GM12878 (cell line): ENCODE measurements around the gene HSBP1L1. TPM values are rescaled to one million over a fixed set of nuclear protein-coding genes. Genes with fewer than 3 reads are reported as not detected.

Experiments used
- ATAC-seq: fragments of 200-7000 bp; cut with Tn5 transposase; 3 replicates; pipeline ENCODE4 v1.9.1; 2020; ENCODE audit warnings: mild to moderate bottlenecking, moderate library complexity
- BruUV-seq: library from RNA; stranded (reverse); fragments of 400-500 nt; replicated peaks from 2 replicates; lab custom pipeline; 2021; lab: Mats Ljungman, UMichigan
- CTCF ChIA-PET: fragments of 300-600 bp; sonication (Branson Sonifier 250); formaldehyde crosslinking; extraction: SDS; loops from one replicate; lab custom pipeline; 2021; ENCODE audit warnings: inconsistent platforms; lab: Yijun Ruan, JAX
- POLR2A ChIA-PET: fragments of 350-600 bp; formaldehyde crosslinking; extraction: SDS; loops from one replicate; lab custom pipeline; 2021; ENCODE audit warnings: inconsistent platforms; lab: Charles Lee
- RAD21 ChIA-PET: fragments of 300-600 bp; sonication (Branson Sonifier 250); formaldehyde crosslinking; loops from one replicate; lab custom pipeline; 2023; ENCODE audit warnings: antibody characterized with exemption; ENCODE audit not compliant: unreplicated experiment; lab: Charles Lee
- SMC1A ChIA-PET: fragments of 300-600 bp; sonication (Branson Sonifier 250); formaldehyde crosslinking; loops from one replicate; lab custom pipeline; 2023; ENCODE audit not compliant: unreplicated experiment, uncharacterized antibody; lab: Charles Lee
- DNase-seq: peaks from one replicate; pipeline ENCODE4 v3.0.0-alpha.2; 2011; ENCODE audit warnings: low read depth, low spot score
- FAIRE-seq: peaks from 3 replicates; lab custom pipeline; 2011; peaks lifted over from hg19 to GRCh38; lab: Jason Lieb, UNC
- H2AFZ ChIP-seq: 2 replicates; pipeline ENCODE4 v1.6.0; 2011; ENCODE audit warnings: low read depth, low read length, control low read depth; ENCODE audit not compliant: control insufficient read depth
- H3K27ac ChIP-seq: 2 replicates; pipeline ENCODE4 v1.5.1; 2011; ENCODE audit warnings: control low read depth; ENCODE audit not compliant: control insufficient read depth, insufficient read depth
- H3K27me3 ChIP-seq, 2 experiments: replicated peaks in 1 of 2; 2 replicates each; pipeline versions ENCODE4 v1.6.0 to v1.6.1; 2011; ENCODE audit warnings: low read length in 1 of 2; ENCODE audit not compliant: control insufficient read depth in 2 of 2, insufficient read depth in 2 of 2
- H3K36me3 ChIP-seq, 2 experiments: 2 replicates each; pipeline ENCODE4 v1.5.1; 2011; ENCODE audit warnings: low read length in 1 of 2; ENCODE audit not compliant: control insufficient read depth in 2 of 2, insufficient read depth in 2 of 2
- H3K4me1 ChIP-seq: 2 replicates; pipeline ENCODE4 v1.6.1; 2011; ENCODE audit warnings: mild to moderate bottlenecking, low read length, moderate library complexity, mixed read lengths; ENCODE audit not compliant: control insufficient read depth, insufficient read depth
- H3K4me2 ChIP-seq: 2 replicates; pipeline ENCODE4 v1.6.0; 2011; ENCODE audit warnings: control low read depth; ENCODE audit not compliant: control insufficient read depth, insufficient read depth
- H3K4me3 ChIP-seq: fragments of 200-600 bp; sonication (generic); 2 replicates; pipeline ENCODE4 v1.5.1; 2016
- H3K79me2 ChIP-seq: 2 replicates; pipeline ENCODE4 v1.6.0; 2011; ENCODE audit warnings: low read length; ENCODE audit not compliant: control insufficient read depth, insufficient read depth
- H3K9ac ChIP-seq: 2 replicates; pipeline ENCODE4 v1.8.0; 2011; ENCODE audit warnings: low read length, control low read depth, mixed read lengths; ENCODE audit not compliant: control insufficient read depth, insufficient read depth
- H3K9me3 ChIP-seq: replicated peaks from 3 replicates; pipeline ENCODE4 v1.5.1; 2011; ENCODE audit warnings: mild to moderate bottlenecking, low read length; ENCODE audit not compliant: control insufficient read depth, insufficient read depth
- H4K20me1 ChIP-seq: 2 replicates; pipeline ENCODE4 v1.6.0; 2011; ENCODE audit not compliant: control insufficient read depth, insufficient read depth
- CBFB ChIP-seq: IDR thresholded peaks from 2 replicates; pipeline ENCODE4 v1.6.1; 2016; ENCODE audit warnings: antibody characterized with exemption, low read depth
- CHD2 ChIP-seq: IDR thresholded peaks from 2 replicates; pipeline ENCODE4 v1.6.1; 2011; ENCODE audit warnings: low read depth, low read length, improper control_type of control experiment, borderline replicate concordance
- ESRRA ChIP-seq: IDR thresholded peaks from 2 replicates; pipeline ENCODE4 v1.6.1; 2012; ENCODE audit warnings: mild to moderate bottlenecking, low read length, improper control_type of control experiment
- HDGF ChIP-seq: fragments of 450-650 bp; IDR thresholded peaks from 2 replicates; pipeline ENCODE4 v1.6.1; 2016; ENCODE audit warnings: antibody characterized with exemption
- KLF5 ChIP-seq: fragments of 450-650 bp; IDR thresholded peaks from 2 replicates; pipeline ENCODE4 v1.6.1; 2014; ENCODE audit warnings: mild to moderate bottlenecking; ENCODE audit not compliant: partially characterized antibody
- MTA3 ChIP-seq: IDR thresholded peaks from 2 replicates; pipeline ENCODE4 v1.6.1; 2012; ENCODE audit warnings: low read length, inconsistent platforms, borderline replicate concordance
- RUNX3 ChIP-seq: IDR thresholded peaks from 2 replicates; pipeline ENCODE4 v1.6.1; 2012; ENCODE audit warnings: low read length, inconsistent platforms
- SUPT20H ChIP-seq: IDR thresholded peaks from 2 replicates; pipeline ENCODE4 v1.6.1; 2011; ENCODE audit warnings: low read depth, mild to moderate bottlenecking, low read length, moderate library complexity, borderline replicate concordance; ENCODE audit not compliant: control insufficient read depth
- USF1 ChIP-seq: IDR thresholded peaks from 2 replicates; pipeline ENCODE4 v1.6.1; 2011; ENCODE audit warnings: borderline replicate concordance, low read depth, mild to moderate bottlenecking, moderate library complexity, mixed read lengths, low read length; ENCODE audit not compliant: insufficient read depth; ENCODE audit errors: extremely low read length
- WGBS: methylation state at CpG from one replicate; pipeline ENCODE4 v1.1.6; 2016; ENCODE audit warnings: low lambda C conversion rate; ENCODE audit not compliant: insufficient replicate concordance, insufficient coverage; ENCODE audit errors: missing lambda C conversion rate; 5-methylcytosine and 5-hydroxymethylcytosine counted together
- in situ Hi-C: fragments of 300-500 bp; cut with MboI; formaldehyde crosslinking; loops from 9 replicates; pipeline ENCODE4 v1.14.3; 2018; ENCODE audit warnings: mixed read lengths
- intact Hi-C: fragments of 100-400 bp; cut with micrococcal nuclease; formaldehyde crosslinking; loops from one replicate; pipeline ENCODE4 v1.14.2; 2022; ENCODE audit not compliant: unreplicated experiment
- polyA plus RNA-seq, 11 experiments: library from polyadenylated mRNA; depleted of rRNA in 4 of 11; unstranded in 6 of 11; stranded (reverse) in 5 of 11; fragments of >200 nt; fragmentation: Nextera tagmentation in 4 of 11; fragmentation: Illumina TruSeq in 1 of 11; extraction: Ambion mirVana in 4 of 11; extraction: Trizol in 1 of 11; gene quantifications; 1 replicate in 1 of 11; 2 replicates in 10 of 11; pipeline versions ENCODE4 v1.2.1 to v1.2.3, GENCODE V29; 2011 to 2016; ENCODE audit warnings: inconsistent platforms in 2 of 11, missing spikeins in 2 of 11, low read depth in 1 of 11
- total RNA-seq, 4 experiments: library from RNA; depleted of rRNA in 3 of 4; stranded (reverse); fragments of >200 nt in 3 of 4; fragmentation: Illumina TruSeq in 1 of 4; extraction: Trizol in 1 of 4; gene quantifications; 2 replicates each; pipeline versions ENCODE4 v1.2.1 to v1.2.3, GENCODE V29; 2013 to 2021

HSBP1L1 gene
- total and polyA plus RNA-seq, 10 of the 15 experiments (the other 5 are each of a cell fraction or from before 2014, with no cell fraction given) = 0.97 to 14.0 (median 6.9) TPM; not detected in 1

- TF ChIP-seq USF1 = no peak
Observed at GRCh38 chr18:79938196-79938595, 26.2 kb upstream of the HSBP1L1 start (continued).

- Histone ChIP-seq H3K4me1 (peaks cover 5% of the 10 kb centered on the region; the same call in 1 of the 2 replicates), H3K4me3 (no peak overlapping the region), H3K27me3 (no peaks in the 10 kb centered on the region)
- SMC1A ChIA-PET = interaction anchor here (1.1 kb wide), 1 partner anchor 24 kb away, joined by 3 read pairs; no protein-coding TSS in a partner anchor
- ATAC-seq = no peak
- no peak for FAIRE-seq
- 98% methylated on average over 5 of the region's 5 CpGs for whole genome bisulfite sequencing
- no TSS peak for BruUV-seq
- in situ Hi-C loops = no loop called here
- TF ChIP-seq CHD2 (no peak), HDGF (no peak), MTA3 (no peak), CBFB (no peak), ESRRA (no peak), SUPT20H (no peak), RUNX3 (no peak), KLF5 (no peak)
- TF ChIP-seq, all 136 proteins: peak for 0
- H3K4me2 ChIP-seq = no peak overlapping the region
- H3K27ac ChIP-seq = no peak overlapping the region
- no peak overlapping the region for H2AFZ ChIP-seq
- ChIA-PET POLR2A (interaction anchor here (0.9 kb wide), 1 partner anchor 46 kb away, joined by 3 read pairs; no protein-coding TSS in a partner anchor), RAD21 (interaction anchor here (0.6 kb wide), 1 partner anchor 118 kb away, joined by 3 read pairs; no protein-coding TSS in a partner anchor), CTCF (no interaction called here)
- H3K36me3 ChIP-seq = peaks cover 14 to 16% of the 10 kb centered on the region in 2 experiments
- DNase-seq = no peak
- no peaks in the 10 kb centered on the region; the same call in none of the 2 replicates for H3K79me2 ChIP-seq
- intact Hi-C loops = no loop called here
- no peaks in the 10 kb centered on the region for H4K20me1 ChIP-seq
- no peak overlapping the region for H3K9ac ChIP-seq
- H3K9me3 ChIP-seq = peaks cover 3% of the 10 kb centered on the region; the same call in 1 of the 3 replicates
Observed at GRCh38 chr18:79939096-79939495, 25.3 kb upstream of the HSBP1L1 start.
